Stimulated activated CD4-positive, alpha-beta T cell treated with anti-CD3 and anti-CD28 coated beads, Interleukin-12 subunit alpha, Interleukin-12 subunit beta, amount 100 ng/mL, for 48 hours (primary cell): Measurements from ENCODE around the gene KLF7.

Source experiments
- DNase-seq, 3 donors: peaks; one replicate each; pipeline ENCODE4 v3.0.0-alpha.2; 2020; ENCODE audit warnings: low read depth in 2 of 3, low spot score in 1 of 3

Gene KLF7

DNA sequence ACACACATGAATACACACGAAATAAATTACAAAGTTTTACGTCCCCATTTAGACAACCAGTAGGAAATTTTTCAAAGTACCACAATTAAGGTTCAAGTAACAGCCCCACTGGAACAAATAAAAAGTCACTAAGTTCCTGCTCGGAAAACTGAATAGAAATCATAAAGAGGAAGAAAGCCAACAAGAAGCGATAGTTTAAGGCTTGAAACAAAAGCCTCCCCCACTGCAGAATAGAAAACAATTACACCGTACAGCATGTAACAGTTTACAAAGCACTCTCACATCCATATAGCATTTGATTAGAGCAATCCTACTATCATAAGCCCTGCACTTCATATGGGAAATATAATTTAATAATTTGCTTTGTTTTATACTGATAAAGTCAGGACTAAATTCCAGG lies 15.5 kb downstream of the KLF7 start:
- no peak for DNase-seq

GRCh38 chr2:207149249-207150213 lies 16.2 kb downstream of the KLF7 start:
- DNase-seq: no peak

DNA sequence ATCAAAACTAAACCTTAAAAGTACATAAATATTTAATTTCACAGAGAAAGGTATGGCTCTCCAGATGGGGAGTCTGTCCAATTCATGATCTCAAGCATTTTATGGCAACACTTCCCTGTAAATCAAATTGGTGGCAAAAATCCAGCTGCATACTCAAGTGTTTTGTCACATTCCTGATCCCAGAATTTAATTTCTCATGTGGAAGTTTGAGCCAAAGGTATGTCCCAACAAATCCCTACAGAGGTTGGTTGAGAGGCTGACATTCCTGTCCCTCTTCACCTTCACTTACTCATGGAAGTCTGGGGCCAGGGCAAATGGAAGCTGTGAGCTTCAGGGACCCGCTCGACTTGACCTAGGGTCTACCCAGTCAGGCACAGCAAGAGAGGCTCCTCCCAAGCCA lies 17.7 kb downstream of the KLF7 start:
- DNase-seq: no peak

DNA sequence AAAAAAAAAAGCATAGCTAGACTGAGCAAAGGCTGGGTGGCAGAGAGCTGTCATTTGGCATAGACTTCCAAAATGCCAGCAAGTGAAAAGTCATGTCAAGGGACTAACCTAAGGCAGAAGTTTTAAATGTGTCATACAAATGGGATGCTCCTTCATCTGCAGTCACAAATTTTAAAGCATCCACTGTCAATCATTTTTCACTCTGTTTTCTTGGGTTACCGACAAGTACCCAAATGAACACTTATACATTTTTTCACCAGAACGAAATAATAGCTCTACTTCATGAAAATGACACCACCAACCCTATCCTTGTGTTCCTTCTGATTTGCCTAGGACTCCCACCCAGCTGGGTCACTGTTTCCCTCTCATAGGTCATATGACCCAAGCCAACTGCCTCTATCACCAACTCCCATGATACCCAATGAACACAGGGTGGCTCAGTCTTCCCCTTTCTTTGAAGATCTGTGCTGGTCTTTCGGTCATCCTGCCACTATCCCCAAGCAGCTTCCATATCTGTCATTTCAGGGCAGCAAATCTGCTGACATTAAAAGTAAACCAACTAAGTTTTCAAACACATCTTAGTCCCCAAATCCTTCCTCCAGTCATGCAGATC lies 21.5 kb downstream of the KLF7 start:
- DNase-seq: no peak

DNA sequence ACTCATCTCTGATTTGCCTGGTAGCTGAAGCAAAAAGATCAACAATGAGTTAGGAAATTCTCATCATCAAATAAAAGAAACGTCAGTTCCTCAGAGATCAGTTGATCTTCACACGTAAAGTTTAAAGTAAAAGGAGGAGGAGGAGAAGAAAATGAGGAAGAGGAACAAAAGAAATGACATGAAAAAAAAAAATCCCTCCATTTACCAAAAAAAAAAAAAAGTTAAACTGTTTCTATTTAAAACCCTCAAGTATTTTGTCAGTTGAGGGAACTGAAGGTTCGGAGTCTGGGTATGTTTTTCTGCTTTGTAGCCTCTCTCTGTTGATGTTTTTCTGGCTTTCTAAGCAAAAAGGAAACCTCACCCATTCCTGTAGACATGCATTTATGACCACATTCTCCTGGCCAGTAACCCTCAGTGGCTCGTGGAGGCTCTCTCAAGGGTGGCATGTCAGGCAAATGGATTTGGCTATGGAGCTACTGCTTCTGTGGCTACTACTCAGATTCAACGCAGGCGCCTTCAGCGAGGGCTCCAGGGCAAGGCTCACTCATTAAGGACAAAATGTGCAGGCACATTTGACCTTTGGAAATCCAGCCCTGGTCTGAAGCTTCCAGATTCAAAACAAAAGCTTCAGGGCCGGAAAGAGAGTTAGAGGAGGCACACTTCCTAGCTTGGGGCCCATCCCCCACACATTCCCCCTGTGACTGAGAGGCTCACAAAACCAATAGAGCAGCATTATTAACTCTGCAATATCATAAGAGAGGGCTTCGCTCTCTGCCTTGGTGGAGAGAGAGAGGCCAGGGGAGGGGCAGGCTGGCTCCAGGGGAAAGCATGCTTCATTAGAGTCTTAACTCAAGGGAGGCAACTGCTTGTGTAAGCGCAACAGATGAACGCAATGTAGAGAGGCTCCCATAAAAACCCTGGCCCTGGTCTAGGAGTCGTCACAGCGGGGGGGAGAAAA lies 22.3 kb downstream of the KLF7 start:
- DNase-seq: no peak

DNA sequence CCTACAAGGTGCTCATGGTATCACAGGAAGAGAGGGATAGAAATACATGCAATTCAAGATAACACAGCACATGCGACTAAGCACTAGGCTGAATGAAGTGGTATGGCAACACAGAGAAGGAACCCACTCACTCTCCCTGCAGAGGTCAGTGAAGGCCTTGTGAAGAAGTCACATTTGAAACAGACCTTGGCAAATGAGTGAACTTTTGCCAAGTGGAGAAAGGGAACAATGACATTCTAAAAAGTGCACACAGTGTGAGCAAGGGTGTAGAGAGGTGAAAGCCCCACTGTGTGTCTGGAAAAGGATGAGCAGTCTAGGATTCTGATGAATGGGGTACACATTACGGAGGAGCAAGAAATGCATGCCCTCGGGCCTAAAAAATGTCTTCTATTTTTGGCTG lies 23.3 kb downstream of the KLF7 start:
- no peak for DNase-seq

DNA sequence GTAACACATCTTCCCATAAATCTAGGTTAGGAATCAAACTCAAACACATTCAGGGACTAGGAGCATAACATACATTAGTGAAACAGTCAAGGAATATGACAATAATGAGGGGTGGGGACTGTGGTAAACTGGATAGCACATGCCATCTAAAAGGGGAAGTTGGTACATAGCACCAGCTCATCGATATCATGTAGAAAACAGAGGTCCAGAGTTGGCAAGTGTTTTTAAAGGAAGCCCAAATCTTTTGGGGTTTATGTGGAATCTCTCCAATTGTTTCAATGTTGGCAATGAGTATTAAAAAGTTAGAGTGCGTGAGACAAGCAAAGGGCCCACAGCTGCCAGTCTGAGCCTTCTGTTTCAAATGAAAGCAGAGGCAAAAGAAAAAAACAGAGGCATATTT lies 24.4 kb downstream of the KLF7 start:
- no peak for DNase-seq

GRCh38 chr2:207140265-207140664 lies 25.5 kb downstream of the KLF7 start:
- no peak for DNase-seq

DNA sequence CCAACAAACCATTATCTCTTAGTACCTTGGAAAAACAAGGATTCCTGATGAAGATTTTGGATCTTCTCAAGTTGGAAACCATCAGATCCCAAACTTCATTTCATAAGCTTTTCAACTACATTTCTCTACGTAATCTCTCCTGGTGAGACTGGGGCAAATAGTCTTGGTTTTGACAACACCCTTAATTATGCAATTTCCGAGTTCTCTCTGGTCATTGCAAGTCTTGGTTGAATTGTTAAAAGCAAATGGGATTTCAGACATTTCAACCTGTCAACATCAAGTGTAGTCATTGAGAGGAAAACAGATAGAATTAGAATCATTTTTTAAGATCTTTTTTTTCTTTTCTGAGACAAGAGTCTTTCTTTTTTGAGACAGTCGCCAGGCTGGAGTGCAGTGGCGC lies 26.2 kb downstream of the KLF7 start:
- no peak for DNase-seq

DNA sequence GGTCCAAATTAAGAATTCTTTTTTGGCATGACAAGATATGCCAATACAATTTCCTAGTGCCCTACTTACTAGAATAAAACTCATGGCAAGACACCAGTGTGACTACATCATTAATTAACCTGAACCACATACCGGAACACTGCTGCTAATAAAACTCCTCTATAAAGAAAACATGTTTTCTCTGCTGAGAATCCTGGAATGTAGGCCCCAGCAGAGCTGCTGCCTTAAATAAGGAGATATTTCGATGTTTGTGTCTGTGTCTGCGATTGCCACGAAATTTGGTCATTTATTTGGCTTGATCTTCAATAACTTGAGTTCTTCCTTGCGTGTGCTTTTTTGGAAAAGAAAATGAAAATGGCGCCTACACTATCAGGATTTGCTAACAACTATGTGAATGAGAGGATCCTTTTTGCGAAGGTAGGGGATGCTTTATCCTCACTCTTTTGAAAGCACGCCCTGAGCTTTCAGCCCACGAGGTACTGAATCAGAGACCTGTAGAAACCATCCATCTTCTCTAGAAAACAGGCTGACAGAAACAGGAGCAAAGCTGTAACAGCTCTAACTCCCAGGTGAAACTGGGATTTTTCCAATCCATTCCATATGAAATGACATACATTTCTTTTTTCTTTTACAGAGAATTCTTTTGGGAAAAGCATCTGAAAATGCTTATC lies 27.0 kb downstream of the KLF7 start:
- DNase-seq: no peak

DNA sequence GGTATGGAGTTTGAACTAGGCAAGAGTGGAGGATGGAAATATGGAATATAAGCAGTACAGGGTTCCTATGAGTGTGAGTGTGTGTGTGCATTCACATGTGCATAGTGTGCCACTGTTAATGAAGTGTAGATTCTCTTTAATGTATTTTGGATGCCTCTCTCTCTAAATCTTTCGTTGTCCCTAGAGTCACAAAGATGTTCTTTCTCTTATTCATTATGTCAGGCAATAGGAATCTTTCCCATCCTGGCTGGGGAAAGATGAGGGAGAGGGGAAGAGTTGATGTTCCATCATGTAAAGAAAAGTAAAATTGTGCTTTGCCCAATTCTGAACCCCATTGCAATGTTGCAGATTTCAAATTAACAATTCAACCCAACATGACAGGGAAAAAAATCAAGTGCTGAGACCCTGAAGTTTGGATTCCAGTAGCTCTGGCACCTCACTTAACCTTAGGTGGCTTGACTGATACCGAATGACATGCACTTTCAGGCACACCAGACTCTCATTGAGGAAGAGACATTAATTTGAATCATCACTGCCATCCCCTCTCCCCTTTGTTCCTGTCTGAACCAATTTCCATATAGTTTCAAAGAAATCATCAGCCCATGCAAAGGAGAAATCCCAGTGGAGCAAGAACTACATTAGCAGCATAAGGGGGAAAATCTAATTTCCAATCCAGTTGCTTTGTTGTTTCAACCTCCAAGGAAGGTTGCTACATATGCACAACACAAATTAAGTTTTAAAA lies 28.0 kb downstream of the KLF7 start:
- DNase-seq: no peak

DNA sequence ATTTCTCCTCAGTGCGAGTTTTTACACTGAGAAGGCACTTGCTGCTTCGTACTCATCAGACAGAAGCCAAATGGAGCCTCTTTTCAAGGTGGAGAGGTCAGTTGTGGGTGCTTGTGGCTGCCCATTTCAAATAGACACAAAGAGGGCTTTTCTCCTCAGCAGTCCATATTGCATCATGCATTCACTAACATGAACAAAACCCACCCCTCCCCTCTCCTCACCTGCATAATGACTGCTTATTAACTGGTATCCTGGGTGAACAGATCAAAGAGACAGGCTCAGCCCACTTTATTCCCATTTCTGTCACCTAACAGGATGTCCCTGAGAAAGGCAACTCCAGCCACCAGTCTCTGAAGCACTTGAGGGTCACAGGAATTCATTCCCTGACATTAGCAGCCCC lies 28.9 kb downstream of the KLF7 start:
- DNase-seq: no peak

DNA sequence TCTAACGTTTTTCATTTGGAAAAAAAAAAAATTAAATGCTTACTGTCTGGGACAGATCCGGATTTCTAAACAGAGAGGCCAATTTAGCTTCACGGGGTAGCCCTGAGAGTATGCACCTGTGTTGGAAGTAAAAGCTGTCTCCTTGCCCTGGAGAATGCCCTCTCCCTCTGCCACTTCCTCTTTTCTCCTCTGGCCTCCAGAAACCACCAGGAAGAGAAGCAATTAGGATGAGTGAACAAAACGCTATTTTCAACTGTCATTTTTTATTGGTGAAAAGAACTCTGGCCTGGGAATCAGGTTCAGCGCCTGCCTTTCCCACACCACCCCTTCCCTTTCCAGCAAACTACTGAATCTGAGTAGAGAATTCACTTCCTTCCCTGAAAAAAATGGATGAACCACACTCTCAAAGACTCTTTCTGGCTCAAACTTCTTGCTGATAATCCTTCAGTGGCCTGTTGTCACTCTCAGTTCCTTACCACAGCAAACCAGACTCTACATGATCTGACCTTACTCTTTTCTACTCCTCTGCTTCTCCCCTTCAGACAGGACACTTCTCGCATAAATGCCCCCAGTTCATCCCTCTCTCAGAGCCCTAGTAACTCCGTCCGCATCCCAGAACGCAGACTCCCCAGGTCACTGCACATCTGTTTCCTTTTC lies 29.8 kb downstream of the KLF7 start:
- no peak for DNase-seq

GRCh38 chr2:207135340-207135739 lies 30.4 kb downstream of the KLF7 start:
- DNase-seq: no peak

DNA sequence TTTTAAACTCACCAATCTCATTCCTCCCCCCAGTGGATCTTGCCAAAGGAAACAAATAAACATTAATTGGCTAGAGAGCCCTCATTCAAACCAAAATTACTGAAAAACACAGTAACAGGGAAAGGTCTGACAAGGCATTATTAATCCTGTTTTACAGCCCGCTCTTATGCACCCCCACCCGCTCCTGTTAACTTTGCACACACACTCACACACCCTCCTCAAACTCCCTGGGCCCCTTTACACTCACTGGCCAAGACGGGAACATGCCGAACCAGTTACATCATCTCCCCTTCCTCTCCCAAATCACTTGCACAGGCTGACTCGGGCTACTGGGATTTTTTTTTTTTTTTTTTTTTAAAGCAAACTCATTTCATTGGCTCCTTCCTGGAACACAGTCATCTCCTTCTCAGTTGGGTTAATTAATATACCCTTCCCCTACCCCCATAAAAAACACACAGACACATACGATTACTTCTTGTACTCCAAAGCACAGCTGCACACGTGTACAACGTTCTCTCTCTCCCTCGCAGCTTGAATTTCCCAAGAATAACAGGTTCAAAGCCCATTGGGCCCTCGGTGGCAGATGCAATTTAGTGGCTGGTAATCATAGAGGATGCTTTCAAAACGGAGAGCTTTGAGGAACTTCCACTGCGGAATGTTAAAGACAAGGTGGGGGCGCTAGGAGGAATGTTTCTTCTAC lies 31.8 kb downstream of the KLF7 start:
- no peak for DNase-seq

- no peak for DNase-seq
Observed at GRCh38 chr2:207133458-207133819, 32.3 kb downstream of the KLF7 start.

- DNase-seq: no peak
Observed at GRCh38 chr2:207132019-207132418, 33.7 kb downstream of the KLF7 start.

- DNase-seq: no peak
Observed at GRCh38 chr2:207131594-207131993, 34.2 kb downstream of the KLF7 start.

GRCh38 chr2:207130958-207131521 lies 34.7 kb downstream of the KLF7 start:
- no peak for DNase-seq
